ENCODE results near the gene CDKN1B. TPM values are rescaled to one million over a fixed set of nuclear protein-coding genes. Genes with fewer than 3 reads are reported as not detected.

CDKN1B gene
- total and polyA plus RNA-seq, 2 of the 13 experiments (the other 11 are each of a cell fraction or from before 2014, with no cell fraction given) = 20.1 to 37.2 TPM

DNA sequence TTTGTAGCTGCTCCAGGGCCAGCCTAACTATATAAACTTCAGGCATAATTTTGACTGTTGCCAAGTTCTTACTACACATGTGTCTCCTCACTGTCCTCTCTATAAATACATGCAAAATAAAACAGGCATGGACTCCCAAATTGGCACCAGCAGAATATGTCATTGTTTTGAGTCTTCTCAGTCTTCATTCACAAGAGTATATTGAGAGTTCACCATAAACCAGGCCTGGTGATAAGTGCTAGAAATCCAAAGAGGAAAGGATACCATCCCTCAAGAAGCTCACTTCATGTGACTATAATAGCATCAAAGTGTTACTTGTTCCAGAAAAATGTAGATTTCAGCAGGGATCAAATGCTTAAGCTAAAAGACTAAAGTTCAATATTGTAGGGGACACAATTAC lies 34.9 kb upstream of the CDKN1B start:
- no peaks in the 10 kb centered on the region for H3K79me2 ChIP-seq (ENCODE audit: insufficient read depth, low read length)
- no peaks in the 10 kb centered on the region for H3K36me3 ChIP-seq (replicated peaks in 1 of 2; ENCODE audit: control insufficient read depth in 1 of 2, insufficient read depth in 2 of 2, low read length in 2 of 2)
- no peak overlapping the region for H3K4me2 ChIP-seq (ENCODE audit: low read depth, low read length)
- FAIRE-seq = no peak
- H4K20me1 ChIP-seq (ENCODE audit: insufficient read depth, low read length) = no peaks in the 10 kb centered on the region
- H3K4me1 ChIP-seq (ENCODE audit: insufficient read depth, low read length) = no peaks in the 10 kb centered on the region
- H3K4me3 ChIP-seq (replicated peaks in 1 of 3; ENCODE audit: insufficient read depth in 1 of 3, low read depth in 2 of 3, low read length in 3 of 3) = no peak overlapping the region
- in situ Hi-C loops (cut with HindIII; ENCODE audit: extremely low pct_ligation_motif_present, low pct_unique_long_range_greater_than_20kb) = no loop called here
- POLR2A ChIA-PET = no interaction called here
- no peak overlapping the region for H3K27ac ChIP-seq (ENCODE audit: extremely low read length, insufficient read depth, low read length)
- no peaks in the 10 kb centered on the region for H3K9me3 ChIP-seq (ENCODE audit: low read length)
- H2AFZ ChIP-seq (ENCODE audit: low read length) = no peak overlapping the region
- ATAC-seq = no peak
- BruUV-seq (replicated peaks) = no TSS peak
- CTCF ChIA-PET (ENCODE audit: low intra/inter-chr PET ratio, low total read pairs) = no interaction called here
- intact Hi-C loops (cut with micrococcal nuclease; ENCODE audit: unreplicated experiment) = no loop called here
- H3K9ac ChIP-seq (ENCODE audit: insufficient read depth, low read depth, low read length) = no peak overlapping the region
- no peaks in the 10 kb centered on the region; a peak in 1 of 5 replicates for H3K27me3 ChIP-seq (ENCODE audit: control insufficient read depth in 1 of 2, insufficient read depth in 2 of 2, low read length in 2 of 2)
- no peak for DNase-seq (ENCODE audit: low spot score)
- TF ChIP-seq ZNF431 (CRISPR knock-in tag; IDR thresholded peaks at IDR 0.05; ENCODE audit: borderline replicate concordance, low read depth) = no peak
- TF ChIP-seq ZNF292 (CRISPR knock-in tag; IDR thresholded peaks at IDR 0.05; ENCODE audit: borderline replicate concordance, low read depth) = no peak
- no peak for TF ChIP-seq FOXK2 (IDR thresholded peaks at IDR 0.05)
- no peak for TF ChIP-seq DPF2 (CRISPR knock-in tag; IDR thresholded peaks at IDR 0.05; ENCODE audit: borderline replicate concordance, low read depth)

DNA sequence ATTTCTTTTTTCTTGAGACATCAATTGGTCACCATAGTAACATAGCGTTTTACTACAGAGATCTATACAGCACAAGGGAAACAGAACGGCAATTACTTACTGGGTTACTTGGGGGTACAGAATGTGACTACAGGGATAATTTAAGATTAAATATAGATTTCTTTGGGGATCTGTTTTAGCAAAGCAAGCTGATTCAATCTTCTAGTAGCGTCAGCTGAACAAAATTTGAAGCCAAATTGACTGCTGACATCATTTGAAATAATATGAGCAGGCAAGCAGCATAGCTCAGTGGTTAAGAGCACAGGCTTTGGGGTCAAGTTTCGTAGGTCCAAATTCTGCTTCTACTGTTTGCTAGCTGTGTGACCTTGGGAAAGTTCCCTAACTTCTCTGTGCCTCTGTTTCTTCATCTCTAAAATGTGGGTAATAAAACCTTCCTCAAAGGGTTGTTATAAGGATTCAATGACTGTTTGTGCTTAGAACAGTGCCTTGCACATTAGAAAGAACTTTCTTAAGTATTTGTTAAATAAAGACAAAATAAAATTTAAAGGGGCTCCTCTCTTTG lies 34.0 kb upstream of the CDKN1B start:
- CTCF ChIA-PET (ENCODE audit: low intra/inter-chr PET ratio, low total read pairs) = no interaction called here
- POLR2A ChIA-PET = no interaction called here
- no peak overlapping the region for H3K9ac ChIP-seq (ENCODE audit: insufficient read depth, low read depth, low read length)
- DNase-seq (ENCODE audit: low spot score) (no peak), ATAC-seq (no peak), FAIRE-seq (no peak)
- no peaks in the 10 kb centered on the region for H3K9me3 ChIP-seq (ENCODE audit: low read length)
- intact Hi-C loops (cut with micrococcal nuclease; ENCODE audit: unreplicated experiment) (no loop called here), in situ Hi-C loops (cut with HindIII; ENCODE audit: extremely low pct_ligation_motif_present, low pct_unique_long_range_greater_than_20kb) (no loop called here)
- H3K4me2 ChIP-seq (ENCODE audit: low read depth, low read length) = no peak overlapping the region
- no peaks in the 10 kb centered on the region for H3K79me2 ChIP-seq (ENCODE audit: insufficient read depth, low read length)
- no peaks in the 10 kb centered on the region; a peak in 1 of 5 replicates for H3K27me3 ChIP-seq (ENCODE audit: control insufficient read depth in 1 of 2, insufficient read depth in 2 of 2, low read length in 2 of 2)
- WGBS (ENCODE audit: low lambda C conversion rate) = 55% methylated on average over 4 of the region's 4 CpGs
- no peak overlapping the region for H3K4me3 ChIP-seq (replicated peaks in 1 of 3; ENCODE audit: insufficient read depth in 1 of 3, low read depth in 2 of 3, low read length in 3 of 3)
- TF ChIP-seq ZNF768 (CRISPR knock-in tag; IDR thresholded peaks at IDR 0.05) (peak; percentile 41; the same call in 1 of the 2 replicates), ZNF274 (CRISPR knock-in tag; IDR thresholded peaks at IDR 0.05) (no peak), ZNF713 (CRISPR knock-in tag; IDR thresholded peaks at IDR 0.05) (no peak), GABPB1 (CRISPR knock-in tag; IDR thresholded peaks at IDR 0.05) (no peak)
- H3K27ac ChIP-seq (ENCODE audit: extremely low read length, insufficient read depth, low read length) = no peak overlapping the region
- BruUV-seq (replicated peaks) = no TSS peak
- no peaks in the 10 kb centered on the region for H3K36me3 ChIP-seq (replicated peaks in 1 of 2; ENCODE audit: control insufficient read depth in 1 of 2, insufficient read depth in 2 of 2, low read length in 2 of 2)
- no peaks in the 10 kb centered on the region for H3K4me1 ChIP-seq (ENCODE audit: insufficient read depth, low read length)
- no peaks in the 10 kb centered on the region for H4K20me1 ChIP-seq (ENCODE audit: insufficient read depth, low read length)
- H2AFZ ChIP-seq (ENCODE audit: low read length) = no peak overlapping the region
